ENCODE data around the gene TRPM5.
"Not testable (repeated sequence)": the region's sequence is repeated elsewhere in the genome, so short reads cannot be mapped to it uniquely, and the experiment has no call there.

The TRPM5 gene

GRCh38 chr11:2443881-2444820 is at the start of gene TRPM5:
Gene TRPM5, minus strand, starts transcription at chr11:2444514. Its CDS starts 21,478 bp downstream, at chr11:2423036.
- DNase-seq (ENCODE audit: low read depth) = no peak

- no peak for DNase-seq (ENCODE audit: low read depth)
These were observed 44.8 kb upstream of the TRPM5 start for GRCh38 chr11:2489083-2489482.

GRCh38 chr11:2488004-2488403 is 43.7 kb upstream of the TRPM5 start:
- no peak for DNase-seq (ENCODE audit: low read depth)

- no peak for DNase-seq (ENCODE audit: low read depth)
These were observed 40.3 kb upstream of the TRPM5 start for GRCh38 chr11:2484576-2485125.

- DNase-seq (ENCODE audit: low read depth) = no peak
These were observed 39.1 kb upstream of the TRPM5 start for GRCh38 chr11:2483426-2483825.

- no peak for DNase-seq (ENCODE audit: low read depth)
These were observed 38.4 kb upstream of the TRPM5 start for GRCh38 chr11:2482745-2483144.

GRCh38 chr11:2482204-2482603 is 37.9 kb upstream of the TRPM5 start:
- no peak for DNase-seq (ENCODE audit: low read depth)

- DNase-seq (ENCODE audit: low read depth) = no peak
These were observed 36.9 kb upstream of the TRPM5 start for GRCh38 chr11:2481253-2481652.

GRCh38 chr11:2480874-2481220 is 36.5 kb upstream of the TRPM5 start:
- DNase-seq (ENCODE audit: low read depth) = no peak

GRCh38 chr11:2480067-2480873 is 36.0 kb upstream of the TRPM5 start:
- DNase-seq (ENCODE audit: low read depth) = not testable (repeated sequence)

- no peak for DNase-seq (ENCODE audit: low read depth)
These were observed 33.6 kb upstream of the TRPM5 start for GRCh38 chr11:2477936-2478335.

GRCh38 chr11:2477254-2477653 is 32.9 kb upstream of the TRPM5 start:
- DNase-seq (ENCODE audit: low read depth) = no peak

GRCh38 chr11:2475136-2475918 is 31.0 kb upstream of the TRPM5 start:
- no peak for DNase-seq (ENCODE audit: low read depth)

GRCh38 chr11:2474059-2474901 is 30.0 kb upstream of the TRPM5 start:
- no peak for DNase-seq (ENCODE audit: low read depth)

- DNase-seq (ENCODE audit: low read depth) = no peak
These were observed 29.2 kb upstream of the TRPM5 start for GRCh38 chr11:2473361-2474058.

GRCh38 chr11:2472428-2473186 is 28.3 kb upstream of the TRPM5 start:
- no peak for DNase-seq (ENCODE audit: low read depth)

- DNase-seq (ENCODE audit: low read depth) = no peak
These were observed 27.4 kb upstream of the TRPM5 start for GRCh38 chr11:2471804-2472096.

GRCh38 chr11:2471048-2471803 is 26.9 kb upstream of the TRPM5 start:
- no peak for DNase-seq (ENCODE audit: low read depth)

- no peak for DNase-seq (ENCODE audit: low read depth)
These were observed 26.2 kb upstream of the TRPM5 start for GRCh38 chr11:2470495-2470894.

All from amniotic epithelial cell (primary cell).